Fibroblast of skin of right biceps (primary cell): ENCODE data around the gene FARP1.
A peak's percentile ranks its signal among the peaks of the same experiment; 100 is the strongest.

ENCODE experiments used
- DNase-seq: peaks from one replicate; pipeline ENCODE4 v3.0.0-alpha.2; 2013

FARP1 gene

GRCh38 chr13:98291658-98292057 lies 148.8 kb downstream of the FARP1 start:
- DNase-seq: no peak

GRCh38 chr13:98293103-98293502 lies 150.2 kb downstream of the FARP1 start:
- DNase-seq: no peak

GRCh38 chr13:98293570-98294142 lies 150.8 kb downstream of the FARP1 start:
- DNase-seq: peak; percentile 49

GRCh38 chr13:98295371-98295770 lies 152.5 kb downstream of the FARP1 start:
- peak; percentile 63 for DNase-seq

GRCh38 chr13:98297051-98297450 lies 154.2 kb downstream of the FARP1 start:
- DNase-seq: no peak

GRCh38 chr13:98297745-98298144 lies 154.9 kb downstream of the FARP1 start:
- DNase-seq: no peak

- no peak for DNase-seq
Observed at GRCh38 chr13:98298599-98298998, 155.7 kb downstream of the FARP1 start.

- DNase-seq: peak; percentile 26
Observed at GRCh38 chr13:98299235-98299965, 156.5 kb downstream of the FARP1 start.

GRCh38 chr13:98299966-98300350 lies 157.1 kb downstream of the FARP1 start:
- DNase-seq: no peak

- DNase-seq: peak; percentile 51
Observed at GRCh38 chr13:98300956-98301641, 158.2 kb downstream of the FARP1 start.

- no peak for DNase-seq
Observed at GRCh38 chr13:98301721-98302120, 158.8 kb downstream of the FARP1 start.

GRCh38 chr13:98303858-98304257 lies 161.0 kb downstream of the FARP1 start:
- DNase-seq: no peak

GRCh38 chr13:98305670-98306069 lies 162.8 kb downstream of the FARP1 start:
- no peak for DNase-seq

- peak; percentile 16 for DNase-seq
Observed at GRCh38 chr13:98307463-98308085, 164.7 kb downstream of the FARP1 start.

GRCh38 chr13:98308086-98308911 lies 165.4 kb downstream of the FARP1 start:
- no peak for DNase-seq

- DNase-seq: no peak
Observed at GRCh38 chr13:98309569-98310335, 166.9 kb downstream of the FARP1 start.

- DNase-seq: no peak
Observed at GRCh38 chr13:98310485-98311199, 167.7 kb downstream of the FARP1 start.

- no peak for DNase-seq
Observed at GRCh38 chr13:98311200-98311548, 168.3 kb downstream of the FARP1 start.

GRCh38 chr13:98312606-98313005 lies 169.7 kb downstream of the FARP1 start:
- no peak for DNase-seq

GRCh38 chr13:98313023-98313921 lies 170.4 kb downstream of the FARP1 start:
- no peak for DNase-seq
